ENCODE results near the gene STARD13.

Gene STARD13

GRCh38 chr13:33129094-33129832 lies 156.3 kb downstream of the STARD13 start:
- DNase-seq (ENCODE audit: insufficient read length, low spot score) (no peak), FAIRE-seq (no peak)

- DNase-seq (ENCODE audit: insufficient read length, low spot score) (no peak), FAIRE-seq (no peak)
Observed at GRCh38 chr13:33128134-33128533, 157.4 kb downstream of the STARD13 start.

DNA sequence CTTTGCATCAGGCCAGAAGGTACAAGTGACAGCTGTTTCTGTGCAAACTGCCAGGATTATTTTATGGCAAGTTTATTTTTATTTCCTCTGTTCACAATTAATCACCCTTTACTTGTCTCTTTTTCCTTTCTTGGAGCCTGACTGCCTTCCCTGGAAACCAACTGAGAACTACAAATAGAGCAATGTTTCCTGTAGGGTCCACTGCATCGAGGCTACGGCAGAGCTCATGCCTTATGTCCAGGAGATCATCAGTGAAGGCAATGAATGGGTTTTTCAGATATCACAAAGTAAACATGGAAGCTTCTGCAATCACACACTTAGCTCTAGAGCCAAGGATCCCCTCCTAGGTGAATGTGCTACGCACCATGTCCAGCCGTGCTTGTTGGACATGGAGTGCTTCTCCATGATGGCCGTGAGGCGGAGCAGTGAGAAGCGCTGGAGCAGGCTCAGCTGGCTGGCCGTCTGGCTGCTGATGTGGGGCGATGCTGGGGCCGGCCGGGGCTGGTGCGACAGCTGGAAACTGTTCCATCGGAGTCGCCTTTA lies 158.5 kb downstream of the STARD13 start:
- FAIRE-seq (no peak), DNase-seq (ENCODE audit: insufficient read length, low spot score) (no peak)

DNA sequence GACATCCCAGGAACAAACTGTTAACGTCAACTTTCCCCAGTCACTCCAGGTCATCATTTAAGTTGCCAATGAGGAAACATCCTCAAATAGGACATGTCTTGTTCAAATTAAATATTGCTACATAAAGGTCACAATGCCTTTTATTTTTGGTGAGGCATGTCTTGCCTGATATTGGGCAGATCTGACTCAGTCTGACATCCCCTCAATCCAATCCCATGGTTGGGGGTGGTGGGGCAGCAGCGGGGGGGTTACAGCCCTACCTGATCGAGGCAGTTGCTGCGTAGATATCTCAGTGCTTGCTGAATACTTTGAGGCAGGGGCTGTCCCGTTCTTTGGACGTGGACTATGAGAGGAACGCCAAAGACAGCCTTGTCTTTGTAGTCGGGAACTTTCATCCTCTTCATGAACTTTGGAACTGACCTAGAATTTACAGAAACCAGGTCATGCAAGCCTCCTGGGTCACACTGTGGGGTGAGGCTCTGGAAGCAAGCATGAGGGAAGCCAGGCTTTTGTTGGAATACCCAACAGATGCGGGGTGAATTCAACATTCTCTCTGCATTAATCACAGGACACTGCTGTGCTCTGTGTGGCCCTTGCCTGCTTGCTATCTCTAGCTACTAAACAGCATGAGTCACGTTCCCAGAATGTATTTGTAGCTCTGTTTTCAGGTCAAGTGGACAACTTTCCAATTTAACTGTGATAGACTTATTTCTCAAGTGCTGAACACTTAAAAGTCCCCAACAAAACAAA lies 159.6 kb downstream of the STARD13 start:
- no peak for DNase-seq (ENCODE audit: insufficient read length, low spot score)
- FAIRE-seq: no peak

- no peak for DNase-seq (ENCODE audit: insufficient read length, low spot score)
- FAIRE-seq: no peak
Observed at GRCh38 chr13:33123066-33123859, 162.3 kb downstream of the STARD13 start.

- FAIRE-seq: no peak
- DNase-seq (ENCODE audit: insufficient read length, low spot score): no peak
Observed at GRCh38 chr13:33119856-33120543, 165.6 kb downstream of the STARD13 start.

DNA sequence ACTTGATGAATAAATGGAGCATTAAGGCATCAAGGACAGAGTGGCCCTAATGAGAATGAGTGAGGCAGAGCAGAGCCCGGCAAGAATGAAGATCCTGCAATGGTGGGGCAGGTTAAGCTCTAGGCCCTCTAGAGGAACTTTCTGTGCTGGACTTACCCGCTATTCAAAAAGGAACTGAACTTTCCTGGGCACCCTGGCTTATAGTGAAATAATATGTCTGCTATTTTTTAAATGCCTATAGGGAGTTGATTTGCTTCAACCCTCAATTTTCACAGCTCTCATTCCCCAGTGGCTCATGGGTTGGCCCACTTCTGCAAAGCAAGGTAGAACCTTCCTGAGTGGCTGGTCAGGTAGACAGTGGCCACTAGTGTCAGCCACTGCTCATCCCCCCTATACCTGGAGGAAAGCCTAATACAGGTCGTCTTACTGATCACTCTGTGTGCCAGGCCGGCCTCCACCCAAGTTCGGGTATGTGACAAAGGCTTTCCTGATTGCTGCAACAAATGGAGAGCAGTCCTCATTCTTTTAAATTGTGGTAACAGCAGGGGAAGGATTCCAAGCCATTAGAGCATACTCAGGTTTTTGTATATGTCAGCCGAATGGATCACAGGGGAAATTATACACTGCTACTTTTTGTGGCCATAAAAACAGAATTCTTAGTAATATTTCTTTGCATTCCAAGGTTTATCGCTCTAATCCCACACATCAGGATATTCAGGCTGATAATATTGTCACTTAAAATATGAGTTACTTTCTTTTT lies 166.4 kb downstream of the STARD13 start:
- DNase-seq (ENCODE audit: insufficient read length, low spot score) (no peak), FAIRE-seq (no peak)

- peak; percentile 40 for FAIRE-seq
- no peak for DNase-seq (ENCODE audit: insufficient read length, low spot score)
Observed at GRCh38 chr13:33116321-33117010, 169.1 kb downstream of the STARD13 start.

DNA sequence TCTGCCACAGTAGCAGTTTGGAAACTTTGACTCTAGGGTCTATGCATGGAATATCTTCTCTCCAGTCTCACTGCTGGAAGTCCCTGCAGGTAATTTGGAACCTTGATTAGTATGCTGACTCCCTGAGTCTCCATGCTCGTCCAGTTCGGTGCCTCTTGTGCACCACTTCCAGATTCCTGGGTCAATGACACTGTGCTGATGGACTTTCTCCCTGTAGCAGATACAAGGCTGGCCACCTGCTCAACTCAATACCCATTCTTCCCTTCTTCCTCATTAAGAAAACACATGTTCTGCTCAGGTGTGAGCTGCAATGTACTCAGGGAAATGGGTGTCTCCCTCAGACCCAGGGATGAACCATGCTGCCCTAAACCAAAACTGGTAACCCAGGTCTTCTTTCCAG lies 170.3 kb downstream of the STARD13 start:
- DNase-seq (ENCODE audit: insufficient read length, low spot score): no peak
- FAIRE-seq: no peak

DNA sequence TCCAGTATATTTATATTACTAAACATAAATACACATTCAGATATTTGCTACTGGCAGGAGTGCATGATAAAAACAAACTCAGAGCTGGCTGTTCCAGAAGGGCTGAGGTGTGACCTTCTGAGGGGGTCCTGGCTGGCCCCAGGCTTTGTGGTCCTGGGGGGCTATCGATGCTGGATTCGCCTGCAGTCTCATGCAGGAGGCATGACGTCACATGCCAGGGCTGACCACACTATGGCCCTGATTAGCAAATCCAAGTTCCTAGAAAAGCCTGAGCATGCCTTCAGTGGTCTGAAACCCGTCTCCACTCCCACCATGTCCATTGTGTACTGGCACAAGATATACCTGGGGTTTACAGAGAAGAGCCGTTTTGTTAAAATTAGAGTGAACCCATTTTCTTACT lies 171.4 kb downstream of the STARD13 start:
- no peak for FAIRE-seq
- DNase-seq (ENCODE audit: insufficient read length, low spot score): no peak

GRCh38 chr13:33112766-33113165 lies 172.8 kb downstream of the STARD13 start:
- FAIRE-seq: no peak
- DNase-seq (ENCODE audit: insufficient read length, low spot score): no peak

DNA sequence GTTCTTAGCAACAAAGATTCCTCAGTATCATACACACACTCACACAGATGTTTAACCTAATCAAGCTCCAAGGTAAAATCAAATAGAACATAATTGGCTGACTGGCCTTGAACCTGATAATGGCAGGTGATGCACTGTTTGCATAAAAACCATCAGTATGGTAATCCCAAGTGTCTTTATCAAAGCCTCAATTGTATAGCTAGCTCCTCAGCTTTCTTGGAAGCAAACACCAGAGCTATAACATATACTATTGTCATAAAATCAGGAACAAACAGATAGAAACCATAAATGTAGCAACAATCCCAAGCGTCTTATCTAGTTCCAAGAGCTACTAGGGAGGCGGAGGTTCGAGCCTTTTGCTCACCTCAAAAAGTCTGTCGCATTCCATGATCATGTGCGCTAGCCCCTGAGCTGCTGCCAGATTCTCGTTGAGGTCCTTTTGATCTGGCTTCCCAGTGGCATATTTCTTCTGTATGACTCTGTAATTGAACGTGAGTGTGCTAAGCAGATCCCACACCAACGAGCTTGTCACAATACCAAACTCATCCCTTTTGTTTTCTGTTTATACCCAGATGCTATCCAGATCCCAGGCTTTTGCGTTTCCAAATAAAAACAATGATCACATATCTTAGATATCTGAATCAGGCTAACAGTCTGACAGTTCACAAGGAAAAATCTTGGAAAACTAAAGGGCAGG lies 174.0 kb downstream of the STARD13 start:
- FAIRE-seq (no peak), DNase-seq (ENCODE audit: insufficient read length, low spot score) (no peak)

DNA sequence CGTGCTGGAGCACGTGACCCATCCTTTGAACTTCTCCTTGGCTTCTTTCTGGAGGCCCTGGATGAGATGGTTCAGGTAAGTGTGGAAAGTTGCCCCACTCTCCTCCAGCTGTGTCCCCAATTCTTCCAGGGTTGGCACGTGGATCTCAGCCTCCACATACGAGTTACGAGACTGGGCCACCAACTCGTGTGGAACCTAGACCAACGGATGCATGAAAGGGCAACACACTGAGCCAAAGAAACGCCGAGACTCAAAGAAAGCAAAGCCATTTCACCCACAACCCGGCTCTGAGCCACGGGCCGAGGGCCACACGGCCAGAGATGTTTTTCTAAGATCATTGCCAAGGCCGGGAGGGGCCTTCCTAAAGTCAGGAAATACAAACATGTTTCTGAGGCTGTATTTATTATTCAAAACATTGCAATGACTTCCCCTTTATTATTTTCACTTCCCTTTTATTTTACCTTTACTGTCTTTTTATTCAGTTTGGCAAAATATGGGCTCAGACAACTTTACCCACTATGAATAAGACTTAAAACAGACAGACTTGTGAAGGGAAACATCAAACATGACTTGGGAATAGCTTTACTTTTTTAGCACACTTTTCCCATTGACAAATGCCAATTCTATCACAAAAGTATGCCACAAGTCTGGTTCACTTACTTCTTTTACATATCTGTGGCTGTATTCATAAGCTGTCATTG lies 174.7 kb downstream of the STARD13 start:
- DNase-seq (ENCODE audit: insufficient read length, low spot score) (no peak), FAIRE-seq (peak; percentile 96)

- DNase-seq (ENCODE audit: insufficient read length, low spot score) (no peak), FAIRE-seq (no peak)
Observed at GRCh38 chr13:33110386-33110712, 175.2 kb downstream of the STARD13 start.

- no peak for FAIRE-seq
- no peak for DNase-seq (ENCODE audit: insufficient read length, low spot score)
Observed at GRCh38 chr13:33109801-33110200, 175.8 kb downstream of the STARD13 start.

DNA sequence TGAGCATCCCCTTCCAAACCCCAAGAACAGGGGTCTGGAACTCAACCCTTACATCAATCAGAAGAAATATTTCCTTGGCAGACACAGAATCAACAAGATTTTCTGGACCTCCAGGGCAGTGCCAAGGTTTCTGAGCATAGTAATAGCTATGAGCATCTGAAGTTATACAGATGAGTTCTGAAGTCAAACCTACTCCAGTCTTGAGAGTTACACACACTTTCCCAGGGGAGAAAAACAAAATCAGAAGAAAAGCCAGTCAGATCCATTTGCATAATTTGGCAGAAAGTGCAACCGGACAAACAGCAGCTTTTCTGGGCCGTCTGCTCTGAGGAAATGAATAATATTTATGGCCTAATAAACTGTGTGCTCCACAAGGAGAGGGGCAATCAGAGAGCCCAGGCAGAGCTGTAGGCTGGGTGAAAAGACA lies 176.3 kb downstream of the STARD13 start:
- FAIRE-seq (peak; percentile 95), DNase-seq (ENCODE audit: insufficient read length, low spot score) (no peak)

GRCh38 chr13:33108620-33109019 lies 176.9 kb downstream of the STARD13 start:
- DNase-seq (ENCODE audit: insufficient read length, low spot score) (no peak), FAIRE-seq (no peak)

DNA sequence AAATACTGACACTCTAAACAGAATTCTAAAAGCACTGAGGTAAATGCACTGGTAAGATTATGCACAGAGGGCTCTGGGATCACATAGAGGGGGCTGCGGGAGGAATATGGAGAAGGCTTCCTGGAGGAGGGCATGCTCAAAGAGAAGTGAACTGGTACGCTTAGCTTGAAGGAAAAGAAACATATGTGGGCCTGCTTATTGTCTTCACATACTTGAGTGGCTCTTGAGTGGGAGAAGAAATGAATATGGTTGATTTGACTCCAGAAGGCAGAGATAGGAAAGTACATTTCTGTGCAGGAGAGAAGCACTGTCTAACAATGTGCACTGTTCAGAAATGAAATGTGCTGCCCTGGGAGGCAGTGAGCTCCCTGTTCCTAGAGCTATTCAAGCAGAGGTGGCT lies 178.2 kb downstream of the STARD13 start:
- FAIRE-seq (no peak), DNase-seq (ENCODE audit: insufficient read length, low spot score) (no peak)

Data from GM19239 (cell line).